Measurements from ENCODE around the gene STRADA. TPM values are rescaled to one million over a fixed set of nuclear protein-coding genes. Genes with fewer than 3 reads are reported as not detected.

The STRADA gene
- total RNA-seq, 6 experiments from 2014 or later, result 18.2 to 24.1 (median 21.6) TPM

DNA sequence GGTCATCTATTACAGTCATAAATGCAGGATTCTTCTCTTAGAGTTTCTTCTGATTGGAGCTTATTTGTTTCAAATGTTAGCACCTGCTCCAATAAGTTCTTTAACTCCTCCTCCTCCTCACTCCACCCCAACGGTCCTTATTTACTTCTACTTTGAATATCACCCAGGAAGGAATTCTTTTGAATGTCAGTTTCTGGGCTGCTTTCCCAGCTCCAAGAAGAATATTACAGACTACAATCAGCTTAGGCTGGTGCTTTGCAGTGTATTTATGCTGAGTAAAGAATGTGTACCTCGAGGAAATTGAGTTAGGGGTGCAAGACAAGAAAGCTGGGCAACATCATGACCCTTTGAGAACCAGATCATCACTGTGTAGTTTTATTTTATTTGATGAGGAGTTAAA, 88.5 kb downstream of the STRADA start:
- TF ChIP-seq, protein P1, sequence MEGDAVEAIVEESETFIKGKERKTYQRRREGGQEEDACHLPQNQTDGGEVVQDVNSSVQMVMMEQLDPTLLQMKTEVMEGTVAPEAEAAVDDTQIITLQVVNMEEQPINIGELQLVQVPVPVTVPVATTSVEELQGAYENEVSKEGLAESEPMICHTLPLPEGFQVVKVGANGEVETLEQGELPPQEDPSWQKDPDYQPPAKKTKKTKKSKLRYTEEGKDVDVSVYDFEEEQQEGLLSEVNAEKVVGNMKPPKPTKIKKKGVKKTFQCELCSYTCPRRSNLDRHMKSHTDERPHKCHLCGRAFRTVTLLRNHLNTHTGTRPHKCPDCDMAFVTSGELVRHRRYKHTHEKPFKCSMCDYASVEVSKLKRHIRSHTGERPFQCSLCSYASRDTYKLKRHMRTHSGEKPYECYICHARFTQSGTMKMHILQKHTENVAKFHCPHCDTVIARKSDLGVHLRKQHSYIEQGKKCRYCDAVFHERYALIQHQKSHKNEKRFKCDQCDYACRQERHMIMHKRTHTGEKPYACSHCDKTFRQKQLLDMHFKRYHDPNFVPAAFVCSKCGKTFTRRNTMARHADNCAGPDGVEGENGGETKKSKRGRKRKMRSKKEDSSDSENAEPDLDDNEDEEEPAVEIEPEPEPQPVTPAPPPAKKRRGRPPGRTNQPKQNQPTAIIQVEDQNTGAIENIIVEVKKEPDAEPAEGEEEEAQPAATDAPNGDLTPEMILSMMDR (IDR thresholded peaks at IDR 0.05), result no peak
- Mint-ChIP-seq H3K27ac (no peak overlapping the region), H3K9me3 (no peaks in the 10 kb centered on the region), H3K36me3 (ENCODE audit: low read depth) (peaks cover 5% of the 10 kb centered on the region; the same call in 1 of the 2 replicates), H3K4me3 (no peak overlapping the region), H3K27me3 (ENCODE audit: insufficient read depth) (no peaks in the 10 kb centered on the region; the same call in 1 of the 2 replicates), H3K4me1 (ENCODE audit: low read depth) (peaks cover 2% of the 10 kb centered on the region; the same call in 1 of the 2 replicates)
- no peak for DNase-seq

Other genes with a start within 250 kb of the STRADA start
- gene KCNH6, start 218.4 kb downstream of the STRADA start, total RNA-seq (2021; fragmentation: NEBNext Ultra II Directional; extraction: Animal tissue kit (Norgen Biotek cat#: 25700)), result not detected
- 10 to 100 TPM; 58.6 to 67.0 (median 63.3) TPM for gene DCAF7, start 191.3 kb downstream of the STRADA start, total RNA-seq (2021; fragmentation: NEBNext Ultra II Directional; extraction: Animal tissue kit (Norgen Biotek cat#: 25700))
- gene TACO1, start 140.9 kb downstream of the STRADA start, total RNA-seq (2021; fragmentation: NEBNext Ultra II Directional; extraction: Animal tissue kit (Norgen Biotek cat#: 25700)), result 10 to 100 TPM; 26.5 to 32.6 (median 30.9) TPM
- 10 to 100 TPM; 24.2 to 31.5 (median 27.2) TPM for gene MAP3K3, start 119.4 kb downstream of the STRADA start, total RNA-seq (2021; fragmentation: NEBNext Ultra II Directional; extraction: Animal tissue kit (Norgen Biotek cat#: 25700))
- gene LIMD2, start 41.7 kb downstream of the STRADA start, total RNA-seq (2021; fragmentation: NEBNext Ultra II Directional; extraction: Animal tissue kit (Norgen Biotek cat#: 25700)), result 1 to 10 TPM; 1.7 to 5.8 (median 4.1) TPM
- gene CCDC47, start 31.8 kb upstream of the STRADA start, total RNA-seq (2021; fragmentation: NEBNext Ultra II Directional; extraction: Animal tissue kit (Norgen Biotek cat#: 25700)), result 10 to 100 TPM; 70.5 to 83.2 (median 74.8) TPM
- gene DDX42, start 32.4 kb upstream of the STRADA start, total RNA-seq (2021; fragmentation: NEBNext Ultra II Directional; extraction: Animal tissue kit (Norgen Biotek cat#: 25700)), result 10 to 100 TPM; 76.2 to 88.4 (median 80.2) TPM
- 100 to 1,000 TPM; 156 to 206 (median 179) TPM for gene PSMC5, start 85.6 kb upstream of the STRADA start, total RNA-seq (2021; fragmentation: NEBNext Ultra II Directional; extraction: Animal tissue kit (Norgen Biotek cat#: 25700))
- 10 to 100 TPM; 43.2 to 55.1 (median 47.5) TPM for gene FTSJ3, start 85.9 kb upstream of the STRADA start, total RNA-seq (2021; fragmentation: NEBNext Ultra II Directional; extraction: Animal tissue kit (Norgen Biotek cat#: 25700))
- gene SMARCD2, start 100.9 kb upstream of the STRADA start, total RNA-seq (2021; fragmentation: NEBNext Ultra II Directional; extraction: Animal tissue kit (Norgen Biotek cat#: 25700)), result 10 to 100 TPM; 45.9 to 53.5 (median 48.7) TPM
- gene CSH2, start 131.9 kb upstream of the STRADA start, total RNA-seq (2021; fragmentation: NEBNext Ultra II Directional; extraction: Animal tissue kit (Norgen Biotek cat#: 25700)), result not detected
- gene GH2, start 140.1 kb upstream of the STRADA start, total RNA-seq (2021; fragmentation: NEBNext Ultra II Directional; extraction: Animal tissue kit (Norgen Biotek cat#: 25700)), result not detected
- not detected for gene CSH1, start 154.8 kb upstream of the STRADA start, total RNA-seq (2021; fragmentation: NEBNext Ultra II Directional; extraction: Animal tissue kit (Norgen Biotek cat#: 25700))
- gene CSHL1, start 169.5 kb upstream of the STRADA start, total RNA-seq (2021; fragmentation: NEBNext Ultra II Directional; extraction: Animal tissue kit (Norgen Biotek cat#: 25700)), result not detected
- gene GH1, start 177.0 kb upstream of the STRADA start, total RNA-seq (2021; fragmentation: NEBNext Ultra II Directional; extraction: Animal tissue kit (Norgen Biotek cat#: 25700)), result not detected
- gene CD79B, start 190.5 kb upstream of the STRADA start, total RNA-seq (2021; fragmentation: NEBNext Ultra II Directional; extraction: Animal tissue kit (Norgen Biotek cat#: 25700)), result under 1 TPM in 5 of 6 experiments, not detected in 1; 0.26 to 0.76 (median 0.34) TPM
- not detected for gene SCN4A, start 231.1 kb upstream of the STRADA start, total RNA-seq (2021; fragmentation: NEBNext Ultra II Directional; extraction: Animal tissue kit (Norgen Biotek cat#: 25700))